C4-2B (cell line): Measurements from ENCODE around the gene PADI1.

Source experiments
- H3K27ac ChIP-seq: fragments of 450-650 bp; 2 replicates; pipeline ENCODE4 v1.5.1; 2017
- CTCF ChIP-seq: fragments of 450-650 bp; conservative IDR thresholded peaks from 2 replicates; pipeline ENCODE4 v1.5.1; 2017; ENCODE audit warnings: mild to moderate bottlenecking
- ZFX ChIP-seq: fragments of 450-650 bp; IDR thresholded peaks from 2 replicates; pipeline ENCODE4 v1.6.1; 2017

The PADI1 gene

GRCh38 chr1:17195731-17196130 lies 9.2 kb upstream of the PADI1 start:
- TF ChIP-seq ZFX (no peak), CTCF (no peak)
- H3K27ac ChIP-seq = no peak overlapping the region

GRCh38 chr1:17196496-17197185 lies 8.3 kb upstream of the PADI1 start:
- H3K27ac ChIP-seq = no peak overlapping the region
- TF ChIP-seq CTCF = no peak

- no peak for TF ChIP-seq ZFX
- no peak for TF ChIP-seq CTCF
- H3K27ac ChIP-seq = no peak overlapping the region
These were observed 7.2 kb upstream of the PADI1 start for GRCh38 chr1:17197696-17198095.

GRCh38 chr1:17198476-17199258 lies 6.3 kb upstream of the PADI1 start:
- no peak for TF ChIP-seq ZFX
- no peak for TF ChIP-seq CTCF

GRCh38 chr1:17199267-17200044 lies 5.5 kb upstream of the PADI1 start:
- TF ChIP-seq ZFX (no peak), CTCF (no peak)

More at GRCh38 chr1:17198476-17199258, 6.3 kb upstream of the PADI1 start:
- H3K27ac ChIP-seq = no peak overlapping the region

GRCh38 chr1:17200246-17200645 lies 4.7 kb upstream of the PADI1 start:
- TF ChIP-seq CTCF = no peak
- no peak overlapping the region for H3K27ac ChIP-seq

More at GRCh38 chr1:17199267-17200044, 5.5 kb upstream of the PADI1 start:
- H3K27ac ChIP-seq = no peak overlapping the region

- H3K27ac ChIP-seq = no peak overlapping the region
- TF ChIP-seq ZFX (no peak), CTCF (no peak)
These were observed 4.2 kb upstream of the PADI1 start for GRCh38 chr1:17200756-17201155.
